Right kidney (tissue), 9 donors: ENCODE measurements around the gene SLC35F1.
A peak's percentile ranks its signal among the peaks of the same experiment; 100 is the strongest.
"Not testable (repeated sequence)": the region's sequence is repeated elsewhere in the genome, so short reads cannot be mapped to it uniquely, and the experiment has no call there.

ENCODE experiments used
- DNase-seq: peaks from one replicate; pipeline ENCODE4 v3.0.0-alpha.2; 2016
- long read RNA-seq, 8 donors: transcript quantifications; one replicate each; lab custom pipeline, GENCODE V29; 2026

SLC35F1 gene
- long read RNA-seq, donor 1: 0 reads
- long read RNA-seq, donor 2: 0 reads
- long read RNA-seq, donor 3: 0 reads
- long read RNA-seq, donor 4: 0 reads
- long read RNA-seq, donor 5: 0 reads
- long read RNA-seq, donor 6: 0 reads
- long read RNA-seq, donor 7, full-length matches to known transcripts: 1 of 7 reads
- long read RNA-seq, donor 7, partial matches to known transcripts: 6 of 7 reads
- long read RNA-seq, donor 7, other reads (novel, unspliced or antisense): 0 of 7 reads
- long read RNA-seq, donor 8: 0 reads

- DNase-seq: peak; percentile 75
Observed at GRCh38 chr6:117906958-117907600, at the start of gene SLC35F1. Gene SLC35F1, plus strand, starts transcription at chr6:117907264.

DNA sequence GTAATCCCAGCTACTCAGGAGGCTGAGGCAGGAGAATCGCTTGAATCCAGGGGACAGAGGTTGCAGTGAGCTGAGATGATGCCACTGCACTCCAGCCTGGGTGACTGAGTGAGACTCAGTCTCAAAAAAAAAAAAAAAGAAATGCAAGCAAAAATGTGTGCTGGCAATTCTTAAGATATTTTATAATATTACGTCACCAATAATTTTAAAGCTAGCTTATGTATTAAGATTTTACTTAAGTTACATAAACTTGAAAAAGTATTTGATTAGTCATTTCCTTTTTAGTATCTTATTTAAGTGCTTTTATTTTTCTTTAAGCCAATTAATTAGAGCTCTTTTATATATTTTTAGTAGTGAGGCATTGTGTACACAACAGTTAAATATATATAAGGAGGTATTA lies 48.5 kb upstream of the SLC35F1 start:
- DNase-seq: not testable (repeated sequence)

DNA sequence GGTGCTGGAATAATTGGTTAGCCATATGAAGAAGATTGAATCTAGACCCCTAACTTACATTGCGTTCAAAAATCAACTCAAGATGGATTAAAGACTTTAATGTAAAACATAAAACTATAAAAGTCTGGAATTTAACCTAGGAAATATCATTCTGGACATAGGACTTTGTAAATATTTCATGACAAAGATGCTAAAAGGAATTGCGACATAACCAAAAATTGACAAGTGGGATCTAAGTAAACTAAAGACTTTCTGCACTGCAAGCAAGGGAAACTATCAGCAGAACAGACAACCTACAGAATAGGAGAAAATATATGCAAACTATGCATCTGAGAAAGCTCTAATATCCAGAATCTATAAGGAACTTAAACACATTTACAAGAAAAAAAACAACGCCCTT lies 45.5 kb upstream of the SLC35F1 start:
- DNase-seq: no peak

DNA sequence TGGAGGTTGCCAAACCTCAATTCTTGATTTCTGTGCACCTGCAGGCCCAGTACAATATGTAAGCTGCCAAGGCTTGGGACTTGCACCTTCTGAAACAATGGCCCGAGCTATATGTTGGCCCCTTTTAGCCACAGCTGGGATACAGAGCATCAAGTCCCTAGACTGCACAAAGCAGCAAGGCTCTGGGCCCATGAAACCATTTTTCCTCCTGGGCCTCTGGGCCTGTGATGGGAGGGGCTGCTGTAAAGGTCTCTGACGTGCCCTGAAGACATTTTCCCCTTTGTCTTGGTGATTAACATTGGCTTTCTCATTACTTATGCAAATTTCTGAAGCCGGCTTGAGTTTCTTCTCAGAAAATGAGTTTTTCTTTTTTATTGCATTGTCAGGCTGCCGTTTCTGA lies 40.5 kb upstream of the SLC35F1 start:
- no peak for DNase-seq

DNA sequence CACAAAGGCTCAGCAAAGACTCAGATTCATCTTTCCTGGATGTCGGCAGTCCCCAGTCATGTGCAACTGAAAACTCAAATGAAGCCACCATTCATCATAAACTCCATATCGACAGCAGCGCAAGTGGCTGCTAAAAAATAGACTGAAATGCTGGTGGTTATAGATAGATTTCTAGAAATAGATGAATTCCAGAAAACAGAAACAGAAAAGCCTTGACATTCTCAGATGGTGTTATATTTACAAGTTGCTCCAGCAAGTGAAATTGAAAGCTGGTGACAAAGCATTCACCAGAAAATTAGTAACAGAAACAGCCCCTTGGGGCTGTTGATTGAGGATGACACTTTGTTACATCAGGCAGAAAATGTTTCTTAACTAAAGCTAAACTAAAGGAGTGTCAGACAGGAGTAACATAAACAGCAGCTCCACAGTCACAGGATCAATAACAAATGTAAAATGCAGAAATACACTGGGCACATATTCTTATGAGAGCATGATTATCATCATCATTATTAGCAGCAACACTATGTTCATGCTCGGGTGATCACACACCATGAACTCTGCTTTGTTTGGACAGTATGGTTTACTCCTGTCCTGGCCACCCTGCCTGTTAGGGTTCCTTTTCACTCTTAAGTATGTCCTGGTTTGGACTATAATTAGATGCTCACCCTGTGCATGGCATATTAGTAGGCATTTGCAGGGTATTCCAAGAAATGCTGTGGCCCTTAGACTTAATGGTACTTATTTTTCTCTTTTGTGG lies 36.4 kb upstream of the SLC35F1 start:
- DNase-seq: no peak

GRCh38 chr6:117880824-117881223 lies 26.2 kb upstream of the SLC35F1 start:
- no peak for DNase-seq

- no peak for DNase-seq
Observed at GRCh38 chr6:117890172-117890571, 16.9 kb upstream of the SLC35F1 start.

DNA sequence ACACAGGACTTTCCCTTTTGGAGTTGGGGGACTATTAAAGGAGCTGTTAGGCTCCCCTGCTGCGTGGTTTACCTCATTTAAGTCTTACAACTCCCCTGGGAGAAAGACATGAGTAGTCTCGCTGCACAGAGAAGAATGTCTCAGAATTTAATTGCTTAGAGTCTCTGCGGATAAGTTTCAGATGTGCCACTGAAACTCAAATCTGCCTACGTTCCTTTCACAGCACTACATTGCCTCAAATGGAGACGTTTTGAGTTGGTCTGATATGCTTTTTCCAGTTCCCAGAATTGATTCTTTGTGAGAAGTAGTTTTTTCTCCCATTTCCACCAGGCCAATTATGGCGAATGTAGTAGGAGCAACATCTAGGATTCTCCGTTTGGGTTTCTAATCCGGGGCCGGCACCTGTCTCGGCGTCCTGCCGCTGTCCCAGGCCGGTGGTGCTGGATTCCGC lies 532 bp upstream of the SLC35F1 start:
- DNase-seq: peak; percentile 69

DNA sequence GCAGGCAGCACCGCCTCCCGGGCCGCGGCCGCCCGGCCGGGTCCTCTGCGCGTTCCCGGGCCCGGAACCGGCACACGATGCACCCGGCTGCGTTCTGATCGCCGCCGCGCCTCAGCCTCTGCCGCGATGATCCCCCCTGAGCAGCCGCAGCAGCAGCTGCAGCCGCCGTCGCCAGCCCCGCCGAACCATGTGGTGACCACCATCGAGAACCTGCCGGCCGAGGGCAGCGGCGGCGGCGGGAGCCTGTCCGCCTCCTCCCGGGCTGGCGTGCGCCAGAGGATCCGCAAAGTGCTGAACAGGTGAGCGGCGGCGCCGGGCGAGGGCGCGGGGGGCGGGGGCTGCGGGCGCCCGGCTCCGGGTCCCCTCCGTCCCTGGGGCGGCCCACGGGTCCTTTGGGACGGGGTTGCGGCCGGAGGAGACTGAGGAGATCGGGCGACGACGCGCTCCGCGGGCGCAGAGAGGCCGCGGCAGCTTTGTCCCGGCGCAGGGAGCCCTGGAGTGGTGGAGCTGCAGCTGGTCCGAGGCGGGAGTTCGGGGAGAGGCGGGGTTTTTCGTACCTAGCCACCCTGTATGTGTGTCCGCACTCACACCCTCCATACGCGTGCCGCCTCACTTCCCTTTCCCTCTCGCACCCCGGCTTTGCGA lies 659 bp downstream of the SLC35F1 start:
- peak; percentile 73 for DNase-seq

DNA sequence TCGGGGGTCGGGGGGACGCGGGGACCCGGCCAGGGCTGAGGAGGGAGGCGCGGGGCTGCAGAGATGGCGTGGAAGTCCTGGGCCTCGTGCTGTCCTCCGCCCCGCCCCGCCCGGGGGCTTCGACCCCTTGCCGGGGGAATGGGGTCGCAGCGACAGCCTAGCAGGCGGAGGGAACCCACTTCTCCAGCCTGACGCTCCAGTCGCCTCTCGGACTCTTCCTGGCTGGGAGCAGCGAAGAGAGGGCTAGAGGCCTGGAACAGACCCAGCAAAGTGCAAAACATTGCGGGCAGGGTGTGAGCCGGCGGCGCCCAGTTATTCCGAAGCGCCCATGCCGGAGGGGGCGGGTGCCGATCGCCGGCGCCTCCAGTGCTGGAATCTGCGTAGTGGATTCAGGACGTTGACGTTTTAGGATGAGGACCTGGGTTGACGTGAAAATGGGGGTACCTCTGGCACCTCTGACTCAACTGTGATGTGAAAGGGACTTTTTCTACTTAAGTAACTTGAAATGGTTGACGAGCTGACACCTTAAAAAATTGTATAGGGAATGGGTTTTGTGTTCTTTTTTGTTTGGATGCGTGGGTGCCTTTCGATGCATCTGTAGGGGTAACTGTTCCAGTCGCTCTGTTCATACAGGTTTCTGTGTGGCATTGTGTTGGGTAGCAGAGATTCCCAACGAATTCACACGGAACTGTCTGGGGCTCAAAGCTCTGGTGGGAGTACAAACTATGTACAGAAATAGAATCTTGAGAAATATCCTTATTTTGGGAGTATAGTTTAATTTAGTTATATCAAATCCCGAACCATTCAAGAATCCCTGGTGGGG lies 1.4 kb downstream of the SLC35F1 start:
- peak; percentile 59 for DNase-seq

DNA sequence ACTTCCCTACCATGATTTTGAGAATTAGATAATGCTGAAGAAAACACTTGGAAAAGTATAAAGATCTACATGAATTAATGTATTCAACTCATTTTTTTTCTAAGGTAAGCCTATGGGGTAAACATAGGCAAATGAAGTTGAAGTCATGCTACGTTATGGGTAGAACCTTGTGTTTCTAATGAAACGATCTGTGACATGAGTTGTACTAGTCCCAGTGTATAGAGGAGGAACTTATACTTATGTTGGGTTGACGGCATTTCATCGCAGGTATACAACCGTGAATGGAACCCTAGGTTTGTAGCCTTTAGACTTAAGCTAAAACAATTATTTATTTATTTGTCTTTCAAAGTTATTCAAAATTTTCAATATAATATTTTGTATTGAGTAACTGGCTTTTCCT lies 2.6 kb downstream of the SLC35F1 start:
- DNase-seq: no peak

GRCh38 chr6:117910549-117910948 lies 3.5 kb downstream of the SLC35F1 start:
- DNase-seq: no peak

- DNase-seq: no peak
Observed at GRCh38 chr6:117911150-117911549, 4.1 kb downstream of the SLC35F1 start.

DNA sequence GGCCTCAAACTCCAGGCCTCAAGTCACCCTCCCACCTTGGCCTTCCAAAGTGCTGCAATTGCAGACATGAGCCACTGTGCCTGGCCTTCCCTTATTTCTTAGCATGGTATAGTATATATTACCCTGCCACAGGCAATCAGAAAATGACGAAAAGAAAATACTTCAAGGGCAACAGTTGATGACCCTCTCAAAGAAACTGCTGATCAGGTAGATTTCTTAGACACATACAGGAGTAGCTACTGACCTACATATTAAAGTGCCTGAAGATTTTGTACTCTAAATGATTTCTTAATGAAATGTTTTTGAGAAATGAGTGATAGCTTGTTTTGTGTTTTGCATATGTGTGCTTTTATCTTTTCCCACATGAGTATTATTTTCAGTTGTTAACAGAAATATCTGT lies 4.6 kb downstream of the SLC35F1 start:
- DNase-seq: no peak

- DNase-seq: no peak
Observed at GRCh38 chr6:117915846-117916245, 8.8 kb downstream of the SLC35F1 start.

DNA sequence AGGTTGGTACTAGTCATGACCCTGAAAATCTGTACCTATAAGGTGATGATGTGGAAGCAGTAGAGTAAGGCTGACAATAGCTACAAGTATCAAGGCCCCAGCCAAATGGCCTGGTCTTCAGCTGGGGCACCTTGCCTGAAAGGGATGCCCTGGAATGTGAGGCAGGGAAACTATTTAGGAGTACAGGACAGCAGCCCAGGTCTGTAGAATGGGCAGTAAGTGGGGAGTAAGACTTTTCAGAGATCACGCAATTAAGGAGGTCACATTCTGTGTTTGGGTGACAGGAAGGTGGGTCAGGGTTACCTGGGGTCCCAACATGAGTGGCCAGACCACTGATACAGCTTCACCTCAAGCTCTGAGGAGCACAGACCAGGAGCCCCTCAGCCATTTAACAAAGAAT lies 9.4 kb downstream of the SLC35F1 start:
- no peak for DNase-seq

DNA sequence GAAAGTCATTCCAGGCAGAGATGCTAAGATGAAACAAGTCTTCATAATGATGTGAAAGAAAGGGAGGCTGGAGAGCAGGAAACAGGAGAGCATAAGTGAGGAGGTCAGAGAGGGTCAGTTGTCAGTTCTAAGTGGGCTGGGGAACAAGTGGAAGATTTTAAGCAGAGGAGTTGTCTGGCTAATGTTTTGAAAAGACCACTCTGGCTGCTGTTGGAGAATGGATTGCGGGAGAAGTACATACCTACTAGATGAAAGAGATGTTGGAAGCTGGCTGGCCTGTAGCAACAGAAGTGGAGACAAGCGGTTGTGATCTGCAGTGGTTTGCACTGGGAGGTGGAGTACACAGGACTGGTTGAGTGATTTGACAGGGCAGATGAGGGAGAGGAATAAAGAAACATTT lies 10.1 kb downstream of the SLC35F1 start:
- no peak for DNase-seq

GRCh38 chr6:117918454-117918853 lies 11.4 kb downstream of the SLC35F1 start:
- DNase-seq: no peak

GRCh38 chr6:117919275-117919674 lies 12.2 kb downstream of the SLC35F1 start:
- DNase-seq: no peak

- DNase-seq: peak; percentile 37
Observed at GRCh38 chr6:117919775-117920729, 13.0 kb downstream of the SLC35F1 start.

GRCh38 chr6:117924690-117925089 lies 17.6 kb downstream of the SLC35F1 start:
- DNase-seq: no peak
